B cell (primary cell): ENCODE measurements around the gene ZNF273. TPM values are rescaled to one million over a fixed set of nuclear protein-coding genes. Genes with fewer than 3 reads are reported as not detected.
"Not testable (repeated sequence)": the region's sequence is repeated elsewhere in the genome, so short reads cannot be mapped to it uniquely, and the experiment has no call there.

Experiments used
- ATAC-seq: fragments of 200-7000 bp; cut with Tn5 transposase; one replicate; pipeline ENCODE4 v1.10.0; 2021; ENCODE audit warnings: low read depth, mild to moderate bottlenecking, moderate number of reproducible peaks, moderate library complexity
- CTCF ChIA-PET: fragments of 350-600 bp; sonication (Branson Sonifier 250); formaldehyde crosslinking; loops from one replicate; lab custom pipeline; 2021; ENCODE audit warnings: antibody characterized with exemption, inconsistent platforms; lab: Charles Lee
- POLR2A ChIA-PET: fragments of 350-600 bp; sonication (Branson Sonifier 250); formaldehyde crosslinking; loops from one replicate; lab custom pipeline; 2021; ENCODE audit warnings: antibody characterized with exemption; lab: Charles Lee
- DNase-seq: peaks from one replicate; pipeline ENCODE4 v3.0.0; 2013
- H2AFZ ChIP-seq: 2 replicates; pipeline ENCODE4 v1.6.1; 2012; ENCODE audit warnings: mild to moderate bottlenecking, low read depth, low read length; ENCODE audit not compliant: insufficient read depth, poor library complexity, severe bottlenecking
- H3K27ac ChIP-seq, 2 donors: 1 replicate in 1 of 2; 2 replicates in 1 of 2; pipeline ENCODE4 v1.5.1; 2012 to 2013; ENCODE audit warnings: low read length in 2 of 2, mild to moderate bottlenecking in 2 of 2, moderate library complexity in 1 of 2
- H3K27me3 ChIP-seq, 4 experiments: fragments of 200-600 bp in 1 of 4; sonication (generic) in 1 of 4; replicated peaks in 1 of 4; 1 replicate in 2 of 4; 2 replicates in 2 of 4; pipeline versions ENCODE4 v1.6.1 to v1.7.0; 2013 to 2016; ENCODE audit warnings: low read length in 3 of 4, mild to moderate bottlenecking in 2 of 4, mixed read lengths in 1 of 4, moderate library complexity in 1 of 4; ENCODE audit not compliant: insufficient read depth in 4 of 4, control insufficient read depth in 3 of 4; ENCODE audit errors: control extremely low read depth in 1 of 4
- H3K36me3 ChIP-seq, 2 experiments: replicated peaks in 1 of 2; 1 replicate in 1 of 2; 2 replicates in 1 of 2; pipeline versions ENCODE4 v1.6.1 to v1.7.1; 2013; ENCODE audit warnings: low read length in 1 of 2; ENCODE audit not compliant: insufficient read depth in 2 of 2, control insufficient read depth in 1 of 2; ENCODE audit errors: control extremely low read depth in 1 of 2, extremely low read depth in 1 of 2
- H3K4me1 ChIP-seq, 2 donors: fragments of 200-600 bp in 1 of 2; sonication (generic) in 1 of 2; 1 replicate in 1 of 2; 2 replicates in 1 of 2; pipeline versions ENCODE4 v1.5.1 to v1.6.1; 2013 to 2017; ENCODE audit warnings: low read length in 2 of 2; ENCODE audit not compliant: control insufficient read depth in 2 of 2, insufficient read depth in 2 of 2
- H3K4me2 ChIP-seq: replicated peaks from 2 replicates; pipeline ENCODE3; 2012; ENCODE audit warnings: mild to moderate bottlenecking, low read depth, low read length; ENCODE audit not compliant: poor library complexity, severe bottlenecking
- H3K4me3 ChIP-seq, 5 experiments: fragments of 200-600 bp in 1 of 5; sonication (generic) in 1 of 5; 1 replicate in 3 of 5; 2 replicates in 2 of 5; pipeline versions ENCODE4 v1.5.1 to v1.7.0; 2011 to 2016; ENCODE audit warnings: low read length in 4 of 5, mild to moderate bottlenecking in 4 of 5, low read depth in 2 of 5, control low read depth in 1 of 5, moderate library complexity in 1 of 5; ENCODE audit not compliant: insufficient read depth in 1 of 5; ENCODE audit errors: control extremely low read depth in 1 of 5, extremely low read depth in 1 of 5
- H3K79me2 ChIP-seq: fragments of 200-600 bp; sonication (generic); one replicate; pipeline ENCODE4 v1.6.0; 2016; ENCODE audit warnings: low read length; ENCODE audit not compliant: control insufficient read depth, insufficient read depth
- H3K9ac ChIP-seq: fragments of 200-600 bp; sonication (generic); 2 replicates; pipeline ENCODE4 v1.6.1; 2017; ENCODE audit warnings: mild to moderate bottlenecking, low read length, moderate library complexity
- H3K9me3 ChIP-seq, 3 donors: one replicate each; pipeline versions ENCODE4 v1.6.1 to v1.7.1; 2013; ENCODE audit warnings: low read length in 2 of 3; ENCODE audit not compliant: control insufficient read depth in 2 of 3, insufficient read depth in 1 of 3; ENCODE audit errors: control extremely low read depth in 1 of 3
- H4K20me1 ChIP-seq: 2 replicates; pipeline ENCODE4 v1.6.0; 2012; ENCODE audit warnings: mild to moderate bottlenecking, low read length; ENCODE audit not compliant: insufficient read depth, control insufficient read depth, poor library complexity, severe bottlenecking
- H3K27ac Mint-ChIP-seq: one replicate; pipeline ENCODE4 v1.8.0; 2021; ENCODE audit warnings: mixed read lengths
- H3K27me3 Mint-ChIP-seq: one replicate; pipeline ENCODE4 v1.8.0; 2021; ENCODE audit warnings: mixed read lengths
- H3K4me1 Mint-ChIP-seq: one replicate; pipeline ENCODE4 v1.8.0; 2021; ENCODE audit warnings: mixed read lengths
- H3K4me3 Mint-ChIP-seq: one replicate; pipeline ENCODE4 v1.8.0; 2021; ENCODE audit warnings: mixed read lengths
- H3K9me3 Mint-ChIP-seq: one replicate; pipeline ENCODE4 v1.8.0; 2022; ENCODE audit warnings: mixed read lengths; ENCODE audit not compliant: insufficient read depth
- EZH2 ChIP-seq: IDR thresholded peaks from 2 replicates; pipeline ENCODE4 v1.6.1; 2012; ENCODE audit warnings: borderline replicate concordance, low read depth, mild to moderate bottlenecking, moderate library complexity, low read length; ENCODE audit not compliant: insufficient read depth, poor library complexity, severe bottlenecking
- WGBS: methylation state at CpG from one replicate; pipeline ENCODE4 v1.1.5; 2013; ENCODE audit warnings: missing lambda C conversion rate; ENCODE audit not compliant: insufficient coverage; 5-methylcytosine and 5-hydroxymethylcytosine counted together
- intact Hi-C: fragments of 100-400 bp; cut with micrococcal nuclease; formaldehyde crosslinking; loops from one replicate; pipeline ENCODE4 v1.10.0; 2022
- polyA plus RNA-seq: library from polyadenylated mRNA; depleted of rRNA; stranded (reverse); fragments of >200 nt; gene quantifications from 2 replicates; pipeline ENCODE4 v1.2.3, GENCODE V29; 2012
- total RNA-seq, 2 donors: library from RNA; stranded (reverse); fragments of 120-200 nt in 1 of 2; gene quantifications; 1 replicate in 1 of 2; 2 replicates in 1 of 2; pipeline versions ENCODE4 v1.2.3 to v1.2.4, GENCODE V29; 2013 to 2022
- TF ChIP-seq, protein P1 (sequence below): fragments of 200-600 bp; IDR thresholded peaks from one replicate; pipeline ENCODE4 v1.8.0; 2022; ENCODE audit warnings: antibody characterized with exemption, mild to moderate bottlenecking

The ZNF273 gene
- total and polyA plus RNA-seq, 2 donors (not counting 1 experiment from before 2014, with no cell fraction given): 3.8 to 12.7 TPM

GRCh38 chr7:64928252-64929187 is 25.4 kb downstream of the ZNF273 start:
- peaks cover 10 to 41% (median 35%) of the 10 kb centered on the region in 3 donors for H3K9me3 ChIP-seq
- H3K4me1 Mint-ChIP-seq, H3K4me1 ChIP-seq, H3K27ac ChIP-seq, H3K79me2 ChIP-seq, CTCF ChIA-PET, H3K27me3 Mint-ChIP-seq, ATAC-seq, DNase-seq, H3K27ac Mint-ChIP-seq, H3K4me2 ChIP-seq, H3K4me3 Mint-ChIP-seq, H3K9ac ChIP-seq, H4K20me1 ChIP-seq, H2AFZ ChIP-seq, H3K4me3 ChIP-seq, H3K27me3 ChIP-seq, intact Hi-C loops, POLR2A ChIA-PET: not testable (repeated sequence)
- WGBS: no CpG with 5 or more reads among the region's 4 CpGs
- peaks cover 27% of the 10 kb centered on the region for H3K9me3 Mint-ChIP-seq
- H3K36me3 ChIP-seq: peaks cover 15 to 35% of the 10 kb centered on the region in 2 experiments

- Histone ChIP-seq H3K4me1 (no peaks in the 10 kb centered on the region), H3K9me3 (peaks cover 8 to 25% (median 22%) of the 10 kb centered on the region in 3 donors), H3K4me2 (no peak overlapping the region), H3K27me3 (no peaks in the 10 kb centered on the region), H3K27ac (no peak overlapping the region), H4K20me1 (no peaks in the 10 kb centered on the region), H3K9ac (no peak overlapping the region), H3K4me3 (no peak overlapping the region), H3K36me3 (no peaks in the 10 kb centered on the region), H3K79me2 (no peaks in the 10 kb centered on the region), H2AFZ (no peak overlapping the region)
- H3K4me1 Mint-ChIP-seq: no peaks in the 10 kb centered on the region
- intact Hi-C loops: no loop called here
- DNase-seq (no peak), ATAC-seq (no peak)
- CTCF ChIA-PET: interaction anchor here (1.1 kb wide), 1 partner anchor 12 kb away, joined by 3 read pairs; no protein-coding TSS in a partner anchor
- H3K9me3 Mint-ChIP-seq: peaks cover 5% of the 10 kb centered on the region
- no peaks in the 10 kb centered on the region for H3K27me3 Mint-ChIP-seq
- H3K4me3 Mint-ChIP-seq: no peak overlapping the region
- no CpG with 5 or more reads among the region's 1 CpG for WGBS
- H3K27ac Mint-ChIP-seq: no peak overlapping the region
- POLR2A ChIA-PET: no interaction called here
- TF ChIP-seq EZH2: no peak
- TF ChIP-seq, protein P1, sequence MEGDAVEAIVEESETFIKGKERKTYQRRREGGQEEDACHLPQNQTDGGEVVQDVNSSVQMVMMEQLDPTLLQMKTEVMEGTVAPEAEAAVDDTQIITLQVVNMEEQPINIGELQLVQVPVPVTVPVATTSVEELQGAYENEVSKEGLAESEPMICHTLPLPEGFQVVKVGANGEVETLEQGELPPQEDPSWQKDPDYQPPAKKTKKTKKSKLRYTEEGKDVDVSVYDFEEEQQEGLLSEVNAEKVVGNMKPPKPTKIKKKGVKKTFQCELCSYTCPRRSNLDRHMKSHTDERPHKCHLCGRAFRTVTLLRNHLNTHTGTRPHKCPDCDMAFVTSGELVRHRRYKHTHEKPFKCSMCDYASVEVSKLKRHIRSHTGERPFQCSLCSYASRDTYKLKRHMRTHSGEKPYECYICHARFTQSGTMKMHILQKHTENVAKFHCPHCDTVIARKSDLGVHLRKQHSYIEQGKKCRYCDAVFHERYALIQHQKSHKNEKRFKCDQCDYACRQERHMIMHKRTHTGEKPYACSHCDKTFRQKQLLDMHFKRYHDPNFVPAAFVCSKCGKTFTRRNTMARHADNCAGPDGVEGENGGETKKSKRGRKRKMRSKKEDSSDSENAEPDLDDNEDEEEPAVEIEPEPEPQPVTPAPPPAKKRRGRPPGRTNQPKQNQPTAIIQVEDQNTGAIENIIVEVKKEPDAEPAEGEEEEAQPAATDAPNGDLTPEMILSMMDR: no peak
These were observed 31.4 kb downstream of the ZNF273 start for GRCh38 chr7:64934478-64934877.
